Natural killer cell (primary cell): Measurements from ENCODE around the gene OSBPL1A. TPM values are rescaled to one million over a fixed set of nuclear protein-coding genes. Genes with fewer than 3 reads are reported as not detected.

Source experiments
- ATAC-seq, 3 donors: fragments of 150-1000 bp in 2 of 3; fragments of 200-7000 bp in 1 of 3; cut with Tn5 transposase; 1 replicate in 1 of 3; 2 replicates in 2 of 3; pipeline ENCODE4 v1.10.0; 2021; ENCODE audit warnings: mild to moderate bottlenecking in 2 of 3, moderate library complexity in 2 of 3
- DNase-seq, 2 donors: peaks; one replicate each; pipeline versions ENCODE4 v3.0.0 to v3.0.0-alpha.2; 2013 to 2021; ENCODE audit warnings: mixed read lengths in 1 of 2
- H3K27ac ChIP-seq: one replicate; pipeline ENCODE4 v1.5.1; 2013; ENCODE audit warnings: mild to moderate bottlenecking, low read length
- H3K27me3 ChIP-seq: one replicate; pipeline ENCODE4 v1.6.1; 2013; ENCODE audit warnings: low read length; ENCODE audit not compliant: control insufficient read depth, insufficient read depth
- H3K36me3 ChIP-seq: one replicate; pipeline ENCODE4 v1.6.1; 2013; ENCODE audit warnings: low read length; ENCODE audit not compliant: control insufficient read depth, insufficient read depth
- H3K4me1 ChIP-seq: one replicate; pipeline ENCODE4 v1.6.1; 2013; ENCODE audit warnings: low read length; ENCODE audit not compliant: control insufficient read depth, insufficient read depth
- H3K4me3 ChIP-seq: one replicate; pipeline ENCODE4 v1.5.1; 2013; ENCODE audit warnings: low read length
- H3K9me3 ChIP-seq: one replicate; pipeline ENCODE4 v1.6.1; 2013; ENCODE audit warnings: low read length; ENCODE audit not compliant: control insufficient read depth, insufficient read depth
- H3K27ac Mint-ChIP-seq, 2 donors: one replicate each; pipeline ENCODE4 v1.8.0; 2022; ENCODE audit warnings: mild to moderate bottlenecking in 2 of 2, mixed read lengths in 2 of 2, moderate library complexity in 1 of 2
- H3K27me3 Mint-ChIP-seq, 2 donors: one replicate each; pipeline ENCODE4 v1.8.0; 2022; ENCODE audit warnings: low read depth in 2 of 2, mixed read lengths in 2 of 2
- H3K36me3 Mint-ChIP-seq: one replicate; pipeline ENCODE4 v1.8.0; 2022; ENCODE audit warnings: mixed read lengths
- H3K4me1 Mint-ChIP-seq, 2 donors: one replicate each; pipeline ENCODE4 v1.8.0; 2022; ENCODE audit warnings: mixed read lengths in 2 of 2
- H3K4me3 Mint-ChIP-seq: one replicate; pipeline ENCODE4 v1.8.0; 2022; ENCODE audit warnings: mild to moderate bottlenecking, moderate library complexity, mixed read lengths
- H3K9me3 Mint-ChIP-seq, 2 donors: one replicate each; pipeline ENCODE4 v1.8.0; 2022; ENCODE audit warnings: mixed read lengths in 2 of 2
- CTCF ChIP-seq: fragments of 200-600 bp; IDR thresholded peaks from one replicate; pipeline ENCODE4 v1.8.0; 2022; ENCODE audit warnings: antibody characterized with exemption
- WGBS: methylation state at CpG from one replicate; pipeline ENCODE4 v1.1.7; 2013; ENCODE audit warnings: missing lambda C conversion rate; ENCODE audit not compliant: insufficient coverage; 5-methylcytosine and 5-hydroxymethylcytosine counted together
- intact Hi-C: fragments of 100-400 bp; cut with micrococcal nuclease; formaldehyde crosslinking; loops from one replicate; pipeline ENCODE4 v1.14.2; 2022
- total RNA-seq, 4 donors: library from RNA; stranded (reverse); fragments of 120-200 nt in 1 of 4; gene quantifications; one replicate each; pipeline versions ENCODE4 v1.2.3 to v1.2.4, GENCODE V29; 2013 to 2022

OSBPL1A gene
- total RNA-seq, 3 donors from 2014 or later (not counting 1 experiment from before 2014, with no cell fraction given), result 1.2 to 32.5 (median 1.5) TPM

GRCh38 chr18:24420551-24420950 is 22.9 kb upstream of the OSBPL1A start:
- no peaks in the 10 kb centered on the region for H3K9me3 ChIP-seq
- intact Hi-C loops, result no loop called here
- Mint-ChIP-seq H3K9me3 (peaks cover 0 to 2% of the 10 kb centered on the region in 2 donors), H3K27ac (no peak overlapping the region), H3K27me3 (peaks cover 43 to 48% of the 10 kb centered on the region in 2 donors), H3K4me1 (no peaks in the 10 kb centered on the region), H3K4me3 (no peak overlapping the region), H3K36me3 (peaks cover 3% of the 10 kb centered on the region)
- H3K4me3 ChIP-seq, result no peak overlapping the region
- H3K27me3 ChIP-seq, result peaks cover 15% of the 10 kb centered on the region
- 96% methylated on average over 4 of the region's 4 CpGs for WGBS
- no peaks in the 10 kb centered on the region for H3K4me1 ChIP-seq
- ATAC-seq, result no peak
- TF ChIP-seq CTCF, result no peak
- no peak overlapping the region for H3K27ac ChIP-seq
- DNase-seq, result no peak
- no peaks in the 10 kb centered on the region for H3K36me3 ChIP-seq

- Histone ChIP-seq H3K27ac (no peak overlapping the region), H3K4me3 (no peak overlapping the region), H3K27me3 (peaks cover 7% of the 10 kb centered on the region), H3K9me3 (no peaks in the 10 kb centered on the region), H3K36me3 (no peaks in the 10 kb centered on the region), H3K4me1 (no peaks in the 10 kb centered on the region)
- Mint-ChIP-seq H3K27me3 (peaks cover 37 to 40% of the 10 kb centered on the region in 2 donors), H3K4me1 (no peaks in the 10 kb centered on the region), H3K9me3 (no peaks in the 10 kb centered on the region), H3K27ac (no peak overlapping the region), H3K4me3 (no peak overlapping the region), H3K36me3 (no peaks in the 10 kb centered on the region)
- ATAC-seq (peak in 1 of 3 donors; percentile 65), DNase-seq (no peak)
- TF ChIP-seq CTCF, result no peak
- WGBS, result 66% methylated on average over 3 of the region's 3 CpGs
- intact Hi-C loops, result no loop called here
These were observed 19.9 kb upstream of the OSBPL1A start for GRCh38 chr18:24417480-24417879.

- H3K27me3 Mint-ChIP-seq, result peaks cover 29 to 31% of the 10 kb centered on the region in 2 donors
- no peak for TF ChIP-seq CTCF
- peaks cover 4% of the 10 kb centered on the region for H3K27me3 ChIP-seq
- no peaks in the 10 kb centered on the region for H3K9me3 Mint-ChIP-seq
- no peaks in the 10 kb centered on the region for H3K4me1 ChIP-seq
- no peak overlapping the region for H3K27ac Mint-ChIP-seq
- H3K36me3 ChIP-seq, result no peaks in the 10 kb centered on the region
- H3K9me3 ChIP-seq, result no peaks in the 10 kb centered on the region
- intact Hi-C loops, result no loop called here
- WGBS, result 80% methylated on average over 2 of the region's 3 CpGs
- H3K36me3 Mint-ChIP-seq, result no peaks in the 10 kb centered on the region
- no peaks in the 10 kb centered on the region for H3K4me1 Mint-ChIP-seq
- H3K4me3 ChIP-seq, result no peak overlapping the region
- DNase-seq, result no peak
- H3K27ac ChIP-seq, result no peak overlapping the region
- ATAC-seq, result peak in 1 of 3 donors; percentile 35
- no peak overlapping the region for H3K4me3 Mint-ChIP-seq
These were observed 16.9 kb upstream of the OSBPL1A start for GRCh38 chr18:24414349-24415003.

- no peaks in the 10 kb centered on the region for H3K4me1 ChIP-seq
- DNase-seq (no peak), ATAC-seq (no peak)
- no peak overlapping the region for H3K27ac ChIP-seq
- H3K4me1 Mint-ChIP-seq, result no peaks in the 10 kb centered on the region
- H3K27ac Mint-ChIP-seq, result no peak overlapping the region
- peaks cover 4% of the 10 kb centered on the region for H3K27me3 ChIP-seq
- 100% methylated on average over 2 of the region's 2 CpGs for whole genome bisulfite sequencing
- TF ChIP-seq CTCF, result no peak
- peaks cover 32 to 35% of the 10 kb centered on the region in 2 donors for H3K27me3 Mint-ChIP-seq
- no peak overlapping the region for H3K4me3 Mint-ChIP-seq
- H3K9me3 ChIP-seq, result no peaks in the 10 kb centered on the region
- H3K36me3 ChIP-seq, result no peaks in the 10 kb centered on the region
- no peaks in the 10 kb centered on the region for H3K36me3 Mint-ChIP-seq
- H3K9me3 Mint-ChIP-seq, result no peaks in the 10 kb centered on the region
- no peak overlapping the region for H3K4me3 ChIP-seq
- intact Hi-C loops, result no loop called here
These were observed 15.5 kb upstream of the OSBPL1A start for GRCh38 chr18:24413148-24413547.
